EL (cell line): ENCODE results near the gene SGCB.
"Not testable (repeated sequence)": the region's sequence is repeated elsewhere in the genome, so short reads cannot be mapped to it uniquely, and the experiment has no call there.

Experiments used
- DNase-seq: peaks from one replicate; pipeline ENCODE4 v3.0.0-alpha.2; 2016

Gene SGCB

GRCh38 chr4:52038103-52038912 is at the start of gene SGCB:
SGCB (minus strand) TSS chr4:52038299; CDS start chr4:52038259, 40 bp downstream.
- peak; percentile 59 for DNase-seq

DNA sequence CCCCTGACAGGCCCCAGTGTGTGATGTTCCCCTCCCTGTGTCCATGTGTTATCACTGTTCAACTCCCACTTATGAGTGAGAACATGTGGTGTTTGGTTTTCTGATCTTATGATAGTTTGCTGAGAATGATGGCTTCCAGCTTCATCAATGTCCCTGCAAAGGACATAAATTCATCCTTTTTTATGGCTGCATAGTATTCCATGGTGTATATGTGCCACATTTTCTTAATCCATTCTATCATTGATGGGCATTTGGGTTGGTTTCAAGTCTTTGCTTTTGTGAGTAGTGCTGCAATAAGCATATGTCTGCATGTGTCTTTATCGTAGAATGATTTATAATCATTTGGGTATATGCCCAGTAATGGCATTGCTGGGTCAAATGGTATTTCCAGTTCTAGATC is 48.3 kb upstream of the SGCB start:
- not testable (repeated sequence) for DNase-seq

DNA sequence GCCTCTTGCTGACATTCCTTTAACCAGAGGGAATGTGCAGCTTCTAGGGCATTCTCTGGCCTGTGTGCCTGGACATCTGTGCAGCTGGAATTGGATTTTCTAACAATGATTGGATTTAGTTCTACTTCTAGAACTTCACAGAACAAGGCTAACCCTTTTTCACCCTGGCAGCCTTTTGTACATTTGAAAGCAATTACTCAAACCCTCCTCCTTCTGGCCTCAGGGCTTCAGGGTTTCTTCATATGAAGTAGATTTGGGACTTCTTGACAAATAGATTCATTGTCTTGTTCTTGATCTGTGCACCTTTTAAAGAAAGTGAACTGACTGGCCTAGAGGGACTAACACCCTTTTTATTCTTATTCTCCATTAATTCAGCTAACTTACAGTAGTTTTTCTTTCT is 43.1 kb upstream of the SGCB start:
- no peak for DNase-seq

GRCh38 chr4:52079659-52080058 is 41.6 kb upstream of the SGCB start:
- DNase-seq: no peak

DNA sequence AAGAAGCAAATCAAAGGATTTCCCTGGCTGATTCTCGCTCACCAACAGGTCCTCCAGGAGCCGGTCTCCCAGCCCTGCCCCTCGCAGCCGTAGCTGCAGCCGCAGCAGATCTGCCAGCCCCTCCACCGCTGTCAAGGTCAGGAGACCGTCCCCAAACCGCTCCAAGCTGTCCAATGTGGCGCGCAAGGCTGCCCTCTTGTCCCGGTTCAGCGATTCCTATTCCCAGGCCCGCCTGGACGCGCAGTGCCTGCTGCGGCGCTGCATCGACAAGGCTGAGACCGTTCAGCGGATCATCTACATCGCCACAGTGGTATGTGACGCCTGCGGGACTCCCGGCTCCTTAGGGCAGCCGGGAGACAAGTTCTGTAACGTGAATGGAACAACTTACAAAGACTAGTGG is 38.6 kb upstream of the SGCB start:
- DNase-seq: no peak

- no peak for DNase-seq
Measured at GRCh38 chr4:52071791-52072546, 33.9 kb upstream of the SGCB start.

- DNase-seq: no peak
Measured at GRCh38 chr4:52069571-52069970, 31.5 kb upstream of the SGCB start.

GRCh38 chr4:52059372-52059771 is 21.3 kb upstream of the SGCB start:
- no peak for DNase-seq

- no peak for DNase-seq
Measured at GRCh38 chr4:52058275-52058674, 20.2 kb upstream of the SGCB start.

DNA sequence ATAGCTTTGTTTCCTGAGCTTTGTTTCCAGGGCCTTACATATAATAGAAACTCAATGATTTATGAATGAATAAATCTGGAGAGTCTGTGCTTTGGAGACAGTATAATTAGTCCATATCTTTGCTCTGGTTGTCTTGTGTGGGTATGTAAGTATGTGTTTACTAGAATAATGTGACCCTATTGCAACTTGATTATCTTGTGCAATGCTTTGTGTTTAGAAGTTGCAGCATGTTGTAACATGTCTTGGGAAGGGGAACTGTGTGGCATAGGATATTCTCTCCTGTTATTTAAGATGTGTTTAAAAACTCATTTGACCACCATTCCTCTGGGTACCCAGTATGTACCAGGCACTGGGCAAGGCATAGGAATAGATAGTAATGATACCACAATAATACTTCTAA is 19.1 kb upstream of the SGCB start:
- no peak for DNase-seq

DNA sequence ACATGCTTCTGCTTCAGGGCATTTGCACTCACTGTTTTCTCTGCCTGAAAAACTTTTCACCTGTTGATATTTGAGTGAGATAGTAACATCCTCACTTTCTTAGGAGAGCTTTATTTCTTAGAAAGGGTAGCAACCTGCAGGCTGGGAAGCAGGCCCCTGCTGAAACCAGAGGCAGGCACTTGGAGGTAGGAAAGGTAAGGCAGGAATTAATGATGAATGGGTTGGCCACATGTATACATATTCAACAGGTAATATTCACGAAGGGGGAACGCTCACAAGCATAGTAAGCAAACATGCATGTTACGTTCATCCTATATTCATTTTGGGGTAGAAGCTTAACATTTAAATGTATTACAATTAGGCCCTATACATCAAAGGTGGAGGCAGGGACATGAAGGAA is 16.2 kb upstream of the SGCB start:
- no peak for DNase-seq

DNA sequence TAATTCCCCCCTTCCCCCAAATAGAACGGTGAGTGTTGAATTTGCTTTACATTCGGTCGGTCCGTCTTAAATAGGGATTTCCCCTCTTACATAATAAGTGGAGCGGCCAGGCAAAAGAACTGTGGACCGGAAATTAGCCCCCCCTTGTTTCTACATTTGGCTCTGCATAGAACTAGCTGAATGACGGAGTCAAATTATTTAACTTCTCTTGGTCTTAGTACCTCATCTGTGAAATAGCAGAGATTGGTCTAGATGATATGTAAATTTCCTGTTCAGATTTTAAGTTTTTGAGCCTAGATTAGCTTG is 14.3 kb upstream of the SGCB start:
- no peak for DNase-seq

GRCh38 chr4:52051615-52052474 is 13.7 kb upstream of the SGCB start:
- DNase-seq: peak; percentile 83

DNA sequence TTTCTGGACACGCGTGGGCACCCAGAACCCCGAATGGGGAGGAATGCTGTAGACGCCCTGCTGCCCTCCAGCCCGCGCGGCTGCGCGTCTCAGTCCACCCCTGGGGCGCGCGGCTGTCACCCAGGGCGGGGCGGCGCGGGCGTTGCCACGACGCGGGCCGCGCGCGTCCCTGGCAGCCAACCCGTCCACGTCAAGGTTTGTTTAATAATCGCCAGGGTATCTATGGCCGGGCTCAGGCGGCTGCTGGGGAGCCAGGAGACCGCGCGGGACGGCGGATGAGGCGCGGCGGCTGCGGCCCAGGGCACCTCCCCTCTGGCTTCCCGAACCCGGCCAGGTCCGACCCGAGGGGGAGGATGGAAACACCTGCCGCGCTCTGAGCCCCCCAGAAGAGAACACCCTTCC is 13.1 kb upstream of the SGCB start, which contains the start of gene SPATA18:
SPATA18 (plus strand) TSS at position 92 of the 402 bp plus-strand sequence. CDS start 401 bp downstream, outside the sequence.
- peak; percentile 21 for DNase-seq

GRCh38 chr4:52049266-52049665 is 11.2 kb upstream of the SGCB start:
- DNase-seq: no peak

GRCh38 chr4:52045028-52045427 is 6.9 kb upstream of the SGCB start:
- DNase-seq: no peak

DNA sequence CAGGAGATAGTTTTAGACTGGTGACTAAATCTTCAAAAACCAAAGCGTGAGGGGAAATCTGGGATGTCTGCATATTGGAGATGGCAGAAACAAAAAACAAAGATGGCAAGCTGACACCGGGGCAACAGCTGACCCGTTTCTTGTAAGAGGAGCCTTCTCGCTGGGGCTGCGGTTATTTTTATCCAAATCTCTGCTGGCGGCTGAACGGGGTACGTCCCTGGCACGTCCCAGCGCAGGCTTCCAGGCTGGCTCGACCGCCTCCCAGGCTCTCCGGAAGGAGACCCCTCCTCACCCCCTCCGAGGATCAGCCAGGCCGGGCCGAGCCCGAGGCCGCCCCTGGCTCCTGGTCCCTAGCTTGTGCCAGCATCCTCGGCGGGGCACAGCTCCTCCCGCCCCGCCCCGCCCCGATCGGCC is 403 bp downstream of the SGCB start:
- DNase-seq: peak; percentile 35

DNA sequence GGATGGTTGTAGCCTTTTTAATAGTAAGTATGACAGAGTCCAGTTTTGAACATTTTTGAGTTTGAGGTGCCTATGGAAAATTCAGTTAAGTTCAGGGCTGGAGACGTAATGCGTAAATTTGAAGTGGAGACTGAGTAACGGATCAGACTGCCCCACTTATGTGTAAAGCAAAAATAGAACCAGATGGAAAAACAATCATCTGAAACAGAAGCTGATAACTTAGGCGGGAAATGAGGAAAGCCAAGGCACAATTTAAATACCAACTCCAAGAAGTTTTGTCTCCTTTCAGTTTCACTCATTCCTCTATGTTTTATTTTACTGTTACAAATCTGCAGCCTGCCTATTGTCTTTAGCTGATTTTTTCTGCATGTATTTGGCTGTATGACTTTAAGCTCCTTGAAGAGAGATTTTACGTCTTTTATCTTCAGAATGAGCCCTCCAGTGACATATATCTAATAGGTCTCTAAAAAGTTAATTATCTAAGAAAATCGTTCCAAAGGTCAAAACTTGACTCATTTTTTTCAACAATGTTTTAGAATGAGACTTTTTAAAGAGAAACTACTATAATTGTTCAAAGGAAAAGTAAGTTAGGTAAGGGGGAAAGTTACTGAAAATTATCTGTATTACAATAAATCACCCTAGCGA is 1.1 kb downstream of the SGCB start:
- DNase-seq: no peak

GRCh38 chr4:52035190-52035589 is 2.9 kb downstream of the SGCB start:
- no peak for DNase-seq

GRCh38 chr4:52032005-52032404 is 6.1 kb downstream of the SGCB start:
- DNase-seq: no peak

GRCh38 chr4:52028970-52029369 is 9.1 kb downstream of the SGCB start:
- peak; percentile 85 for DNase-seq

- no peak for DNase-seq
Measured at GRCh38 chr4:52019936-52020657, 18.0 kb downstream of the SGCB start, which contains the start of gene LRRC66. LRRC66 (minus strand) TSS chr4:52020363; CDS start chr4:52017613, 2,750 bp downstream.
